IMR-90 (cell line): ENCODE measurements around the gene FANK1. TPM values are rescaled to one million over a fixed set of nuclear protein-coding genes. Genes with fewer than 3 reads are reported as not detected.

Experiments
- ATAC-seq: fragments of 200-7000 bp; cut with Tn5 transposase; 2 replicates; pipeline ENCODE4 v1.9.1; 2020; ENCODE audit warnings: low read depth, mild to moderate bottlenecking, moderate library complexity
- BruUV-seq: library from RNA; stranded (reverse); fragments of 400-500 nt; replicated peaks from 2 replicates; lab custom pipeline; 2021; lab: Mats Ljungman, UMichigan
- CTCF ChIA-PET: fragments of 300-600 bp; formaldehyde crosslinking; extraction: SDS; loops from one replicate; lab custom pipeline; 2021; ENCODE audit warnings: antibody characterized with exemption; lab: Yijun Ruan, JAX
- POLR2A ChIA-PET: fragments of 300-600 bp; sonication (Branson Sonifier 250); formaldehyde crosslinking; loops from one replicate; lab custom pipeline; 2022; ENCODE audit warnings: antibody characterized with exemption; ENCODE audit not compliant: unreplicated experiment; lab: Charles Lee
- DNase-seq: peaks from one replicate; pipeline ENCODE4 v3.0.0; 2013
- H2AFZ ChIP-seq: replicated peaks from 2 replicates; pipeline ENCODE3; 2013; ENCODE audit warnings: low read length, mild to moderate bottlenecking; ENCODE audit not compliant: poor library complexity
- H2AK5ac ChIP-seq: 2 replicates; pipeline ENCODE4 v1.6.1; 2013; ENCODE audit warnings: low read depth, low read length, inconsistent platforms
- H2AK9ac ChIP-seq: replicated peaks from 2 replicates; pipeline ENCODE3; 2013; ENCODE audit warnings: mild to moderate bottlenecking, low read depth, low read length, moderate library complexity; ENCODE audit not compliant: poor library complexity
- H2BK120ac ChIP-seq: 2 replicates; pipeline ENCODE4 v1.6.1; 2013; ENCODE audit warnings: low read depth, low read length, inconsistent platforms
- H2BK15ac ChIP-seq: 3 replicates; pipeline ENCODE4 v1.6.1; 2013; ENCODE audit warnings: low read depth, low read length, inconsistent platforms
- H2BK20ac ChIP-seq: 2 replicates; pipeline ENCODE4 v1.6.1; 2013; ENCODE audit warnings: low read depth, mild to moderate bottlenecking, inconsistent platforms, low read length, moderate library complexity
- H2BK5ac ChIP-seq: 2 replicates; pipeline ENCODE4 v1.6.1; 2013; ENCODE audit warnings: mild to moderate bottlenecking, low read depth, low read length, inconsistent platforms; ENCODE audit not compliant: poor library complexity, severe bottlenecking
- H3K14ac ChIP-seq: replicated peaks from 2 replicates; pipeline ENCODE4 v1.6.1; 2013; ENCODE audit warnings: low read depth, low read length, inconsistent platforms
- H3K18ac ChIP-seq: 2 replicates; pipeline ENCODE4 v1.6.1; 2013; ENCODE audit warnings: low read depth, low read length, control low read depth
- H3K23ac ChIP-seq: 2 replicates; pipeline ENCODE4 v1.6.1; 2013; ENCODE audit warnings: low read depth, low read length, inconsistent platforms
- H3K27ac ChIP-seq: 2 replicates; pipeline ENCODE4 v1.5.1; 2013; ENCODE audit warnings: mild to moderate bottlenecking, control low read depth, low read length; ENCODE audit not compliant: insufficient read depth
- H3K27me3 ChIP-seq: 2 replicates; pipeline ENCODE4 v1.6.1; 2013; ENCODE audit warnings: low read length; ENCODE audit not compliant: control insufficient read depth, insufficient read depth
- H3K36me3 ChIP-seq: 2 replicates; pipeline ENCODE4 v1.6.1; 2013; ENCODE audit warnings: low read length, mixed read lengths; ENCODE audit not compliant: control insufficient read depth, insufficient read depth
- H3K4ac ChIP-seq: 2 replicates; pipeline ENCODE4 v1.6.1; 2013; ENCODE audit warnings: low read depth, low read length, inconsistent platforms
- H3K4me1 ChIP-seq: 2 replicates; pipeline ENCODE4 v1.6.1; 2013; ENCODE audit warnings: low read length, mixed read lengths; ENCODE audit not compliant: control insufficient read depth, insufficient read depth
- H3K4me2 ChIP-seq: 2 replicates; pipeline ENCODE4 v1.6.1; 2013; ENCODE audit warnings: low read depth, mild to moderate bottlenecking, control low read depth, low read length, moderate library complexity
- H3K4me3 ChIP-seq: 2 replicates; pipeline ENCODE4 v1.5.1; 2013; ENCODE audit warnings: low read depth, mild to moderate bottlenecking, control low read depth, low read length, moderate library complexity; ENCODE audit not compliant: insufficient read depth
- H3K56ac ChIP-seq: 2 replicates; pipeline ENCODE4 v1.6.1; 2013; ENCODE audit warnings: low read length, inconsistent platforms; ENCODE audit not compliant: insufficient read depth; ENCODE audit errors: extremely low read depth
- H3K79me1 ChIP-seq, 2 experiments: 2 replicates each; pipeline ENCODE4 v1.6.1; 2013; ENCODE audit warnings: low read length in 2 of 2, inconsistent platforms in 1 of 2, low read depth in 1 of 2
- H3K9ac ChIP-seq: 2 replicates; pipeline ENCODE4 v1.6.1; 2013; ENCODE audit warnings: low read depth, low read length, control low read depth
- H3K9me1 ChIP-seq: 2 replicates; pipeline ENCODE4 v1.6.1; 2013; ENCODE audit warnings: low read length, inconsistent platforms; ENCODE audit not compliant: insufficient read depth
- H3K9me3 ChIP-seq: 2 replicates; pipeline ENCODE4 v1.6.1; 2013; ENCODE audit warnings: low read length; ENCODE audit not compliant: control insufficient read depth, insufficient read depth
- H4K20me1 ChIP-seq: 2 replicates; pipeline ENCODE4 v1.6.1; 2013; ENCODE audit warnings: low read length, inconsistent platforms; ENCODE audit not compliant: insufficient read depth
- H4K5ac ChIP-seq: 2 replicates; pipeline ENCODE4 v1.6.1; 2013; ENCODE audit warnings: mild to moderate bottlenecking, low read depth, low read length, control low read depth
- H4K8ac ChIP-seq, 2 experiments: 2 replicates each; pipeline ENCODE4 v1.6.1; 2013; ENCODE audit warnings: low read depth in 2 of 2, low read length in 2 of 2, control low read depth in 1 of 2, inconsistent platforms in 1 of 2
- H4K91ac ChIP-seq: 2 replicates; pipeline ENCODE4 v1.6.1; 2013; ENCODE audit warnings: low read depth, low read length, inconsistent platforms; ENCODE audit not compliant: insufficient read depth
- BHLHE40 ChIP-seq: fragments of 150-350 bp; IDR thresholded peaks from 2 replicates; pipeline ENCODE4 v1.6.1; 2016; ENCODE audit warnings: mild to moderate bottlenecking, low read depth, low read length
- CEBPB ChIP-seq: IDR thresholded peaks from 2 replicates; pipeline ENCODE4 v1.6.1; 2012; ENCODE audit warnings: low read depth, low read length, improper control_type of control experiment
- CHD1 ChIP-seq: IDR thresholded peaks from 2 replicates; pipeline ENCODE4 v1.6.1; 2012; ENCODE audit warnings: low read depth, low read length, improper control_type of control experiment
- FOS ChIP-seq: fragments of 150-350 bp; IDR thresholded peaks from 2 replicates; pipeline ENCODE4 v1.6.1; 2016; ENCODE audit warnings: low read depth, low read length
- MAFK ChIP-seq: IDR thresholded peaks from 2 replicates; pipeline ENCODE4 v1.6.1; 2012; ENCODE audit warnings: low read depth, low read length, improper control_type of control experiment
- MAZ ChIP-seq: IDR thresholded peaks from 2 replicates; pipeline ENCODE4 v1.6.1; 2012; ENCODE audit warnings: low read depth, mild to moderate bottlenecking, low read length, improper control_type of control experiment, moderate library complexity, borderline replicate concordance
- MXI1 ChIP-seq: IDR thresholded peaks from 2 replicates; pipeline ENCODE4 v1.6.1; 2012; ENCODE audit warnings: low read depth, mild to moderate bottlenecking, low read length, moderate library complexity, borderline replicate concordance
- NFE2L2 ChIP-seq: fragments of 150-350 bp; IDR thresholded peaks from 2 replicates; pipeline ENCODE4 v1.6.1; 2016; ENCODE audit warnings: low read depth, mild to moderate bottlenecking, low read length
- POLR2A ChIP-seq: IDR thresholded peaks from 2 replicates; pipeline ENCODE4 v1.6.1; 2012; ENCODE audit warnings: mild to moderate bottlenecking, low read depth, low read length
- RAD21 ChIP-seq: IDR thresholded peaks from 2 replicates; pipeline ENCODE4 v1.6.1; 2012; ENCODE audit warnings: low read length, improper control_type of control experiment
- RCOR1 ChIP-seq: IDR thresholded peaks from 2 replicates; pipeline ENCODE4 v1.6.1; 2012; ENCODE audit warnings: mild to moderate bottlenecking, low read length, improper control_type of control experiment; ENCODE audit not compliant: insufficient replicate concordance
- RFX5 ChIP-seq: IDR thresholded peaks from 2 replicates; pipeline ENCODE4 v1.8.0; 2012; ENCODE audit warnings: low read depth, mild to moderate bottlenecking, low read length, moderate library complexity
- SMC3 ChIP-seq: fragments of 150-350 bp; IDR thresholded peaks from 2 replicates; pipeline ENCODE4 v1.6.1; 2016; ENCODE audit warnings: low read depth, mild to moderate bottlenecking, antibody characterized with exemption, low read length, moderate library complexity
- WGBS, 2 experiments: methylation state at CpG; one replicate each; pipeline versions ENCODE4 v1.1.5 to v1.1.7; 2013; ENCODE audit warnings: missing lambda C conversion rate in 2 of 2; ENCODE audit not compliant: insufficient read length in 1 of 2; ENCODE audit errors: extremely low coverage in 2 of 2; 5-methylcytosine and 5-hydroxymethylcytosine counted together
- dilution Hi-C: fragments of 300-500 bp; cut with HindIII; formaldehyde crosslinking; loops from one replicate; pipeline ENCODE4 v1.14.3; 2018; ENCODE audit warnings: low sequenced_read_pairs; ENCODE audit not compliant: unreplicated experiment
- in situ Hi-C: fragments of 300-500 bp; cut with MboI; formaldehyde crosslinking; loops from 3 replicates; pipeline ENCODE4 v1.14.3; 2019; ENCODE audit warnings: low sequenced_read_pairs, inconsistent platforms, mixed read lengths
- intact Hi-C: fragments of 100-400 bp; cut with micrococcal nuclease; formaldehyde crosslinking; loops from 2 replicates; pipeline ENCODE4 v1.10.0; 2022
- polyA plus RNA-seq, 3 experiments: library from polyadenylated mRNA; depleted of rRNA; stranded (reverse); fragments of >200 nt; gene quantifications; 2 replicates each; pipeline ENCODE4 v1.2.3, GENCODE V29; 2012; ENCODE audit warnings: low replicate concordance in 1 of 3
- total RNA-seq: library from RNA; depleted of rRNA; stranded (reverse); fragments of >200 nt; gene quantifications from 2 replicates; pipeline ENCODE4 v1.2.3, GENCODE V29; 2012
- TF ChIP-seq, protein P1 (sequence below): fragments of 150-350 bp; IDR thresholded peaks from 2 replicates; pipeline ENCODE4 v1.6.1; 2016; ENCODE audit warnings: low read depth, mild to moderate bottlenecking, low read length, moderate library complexity, borderline replicate concordance
- TF ChIP-seq, protein P2 (sequence below): conservative IDR thresholded peaks from 2 replicates; pipeline ENCODE4 v1.5.1; 2012; ENCODE audit warnings: mild to moderate bottlenecking, low read depth, low read length, improper control_type of control experiment
- TF ChIP-seq, protein P3 (sequence below): fragments of 150-350 bp; IDR thresholded peaks from 2 replicates; pipeline ENCODE4 v1.6.1; 2017; ENCODE audit warnings: mild to moderate bottlenecking, antibody characterized with exemption, low read length, low read depth

FANK1 gene
- total and polyA plus RNA-seq, 2 of the 4 experiments (the other 2 are of a cell fraction): 0.90 to 2.2 TPM

DNA sequence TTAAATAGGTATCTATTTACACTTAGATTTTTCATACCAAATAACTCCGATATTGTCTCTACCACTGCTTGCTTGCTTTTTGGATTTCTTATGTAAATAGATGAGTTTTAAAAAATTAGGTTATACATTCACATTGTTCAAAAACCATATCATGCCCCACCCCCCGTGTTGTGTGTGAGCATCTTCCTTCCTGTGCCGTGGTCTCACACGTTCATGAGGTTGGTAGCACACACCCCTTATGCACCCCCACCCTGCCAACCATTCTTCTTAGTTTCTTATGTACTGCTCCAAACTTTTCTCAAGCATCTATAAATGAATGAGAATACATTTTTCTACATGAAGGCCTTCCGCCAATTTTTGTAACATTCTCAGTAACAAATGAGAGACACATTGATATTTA, 115.6 kb downstream of the FANK1 start:
- in situ Hi-C loops: no loop called here
- Histone ChIP-seq H4K8ac (no peak overlapping the region), H3K27me3 (peaks cover 39% of the 10 kb centered on the region), H3K4me2 (no peak overlapping the region), H3K27ac (no peak overlapping the region), H4K5ac (no peak overlapping the region), H2BK120ac (no peak overlapping the region), H4K20me1 (peaks cover 8% of the 10 kb centered on the region), H3K23ac (no peak overlapping the region), H2AK5ac (no peak overlapping the region), H3K79me1 (no peaks in the 10 kb centered on the region), H2AK9ac (no peak overlapping the region), H4K91ac (no peak overlapping the region), H3K18ac (no peak overlapping the region), H3K56ac (no peak overlapping the region), H3K14ac (no peak overlapping the region), H2BK20ac (no peak overlapping the region), H3K9me3 (peaks cover 3% of the 10 kb centered on the region), H2BK5ac (no peak overlapping the region), H2BK15ac (no peak overlapping the region), H3K4me1 (peaks cover 4% of the 10 kb centered on the region), H3K4me3 (no peak overlapping the region), H2AFZ (no peak overlapping the region), H3K9ac (no peak overlapping the region), H3K36me3 (no peaks in the 10 kb centered on the region), H3K9me1 (no peaks in the 10 kb centered on the region), H3K4ac (no peak overlapping the region)
- dilution Hi-C loops: no loop called here
- WGBS, 2 experiments: no CpG with 5 or more reads among the region's 5 CpGs
- ATAC-seq (no peak), DNase-seq (no peak)
- TF ChIP-seq FOS (no peak), CHD1 (no peak), MAFK (no peak), CEBPB (no peak), MAZ (no peak), RFX5 (no peak), POLR2A (no peak), SMC3 (no peak), NFE2L2 (no peak), RCOR1 (no peak), RAD21 (no peak), BHLHE40 (no peak), MXI1 (no peak)
- TF ChIP-seq, protein P1, sequence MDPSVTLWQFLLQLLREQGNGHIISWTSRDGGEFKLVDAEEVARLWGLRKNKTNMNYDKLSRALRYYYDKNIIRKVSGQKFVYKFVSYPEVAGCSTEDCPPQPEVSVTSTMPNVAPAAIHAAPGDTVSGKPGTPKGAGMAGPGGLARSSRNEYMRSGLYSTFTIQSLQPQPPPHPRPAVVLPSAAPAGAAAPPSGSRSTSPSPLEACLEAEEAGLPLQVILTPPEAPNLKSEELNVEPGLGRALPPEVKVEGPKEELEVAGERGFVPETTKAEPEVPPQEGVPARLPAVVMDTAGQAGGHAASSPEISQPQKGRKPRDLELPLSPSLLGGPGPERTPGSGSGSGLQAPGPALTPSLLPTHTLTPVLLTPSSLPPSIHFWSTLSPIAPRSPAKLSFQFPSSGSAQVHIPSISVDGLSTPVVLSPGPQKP: no peak
- TF ChIP-seq, protein P2, sequence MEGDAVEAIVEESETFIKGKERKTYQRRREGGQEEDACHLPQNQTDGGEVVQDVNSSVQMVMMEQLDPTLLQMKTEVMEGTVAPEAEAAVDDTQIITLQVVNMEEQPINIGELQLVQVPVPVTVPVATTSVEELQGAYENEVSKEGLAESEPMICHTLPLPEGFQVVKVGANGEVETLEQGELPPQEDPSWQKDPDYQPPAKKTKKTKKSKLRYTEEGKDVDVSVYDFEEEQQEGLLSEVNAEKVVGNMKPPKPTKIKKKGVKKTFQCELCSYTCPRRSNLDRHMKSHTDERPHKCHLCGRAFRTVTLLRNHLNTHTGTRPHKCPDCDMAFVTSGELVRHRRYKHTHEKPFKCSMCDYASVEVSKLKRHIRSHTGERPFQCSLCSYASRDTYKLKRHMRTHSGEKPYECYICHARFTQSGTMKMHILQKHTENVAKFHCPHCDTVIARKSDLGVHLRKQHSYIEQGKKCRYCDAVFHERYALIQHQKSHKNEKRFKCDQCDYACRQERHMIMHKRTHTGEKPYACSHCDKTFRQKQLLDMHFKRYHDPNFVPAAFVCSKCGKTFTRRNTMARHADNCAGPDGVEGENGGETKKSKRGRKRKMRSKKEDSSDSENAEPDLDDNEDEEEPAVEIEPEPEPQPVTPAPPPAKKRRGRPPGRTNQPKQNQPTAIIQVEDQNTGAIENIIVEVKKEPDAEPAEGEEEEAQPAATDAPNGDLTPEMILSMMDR: no peak
- TF ChIP-seq, protein P3, sequence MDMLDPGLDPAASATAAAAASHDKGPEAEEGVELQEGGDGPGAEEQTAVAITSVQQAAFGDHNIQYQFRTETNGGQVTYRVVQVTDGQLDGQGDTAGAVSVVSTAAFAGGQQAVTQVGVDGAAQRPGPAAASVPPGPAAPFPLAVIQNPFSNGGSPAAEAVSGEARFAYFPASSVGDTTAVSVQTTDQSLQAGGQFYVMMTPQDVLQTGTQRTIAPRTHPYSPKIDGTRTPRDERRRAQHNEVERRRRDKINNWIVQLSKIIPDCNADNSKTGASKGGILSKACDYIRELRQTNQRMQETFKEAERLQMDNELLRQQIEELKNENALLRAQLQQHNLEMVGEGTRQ: no peak
- ChIA-PET POLR2A (no interaction called here), CTCF (no interaction called here)
- no TSS peak for BruUV-seq
- intact Hi-C loops: no loop called here
